Heart left ventricle (tissue), 13 donors: Measurements from ENCODE around the gene RFXANK.

Source experiments
- POLR2A ChIP-seq, 2 donors: fragments of 450-650 bp; IDR thresholded peaks; one replicate each; pipeline ENCODE4 v1.6.1; 2017; ENCODE audit warnings: antibody characterized with exemption in 2 of 2, mild to moderate bottlenecking in 2 of 2, moderate library complexity in 2 of 2
- TF ChIP-seq, protein P1 (sequence below), 12 donors: fragments of 200-600 bp; sonication (generic) in 4 of 12; IDR thresholded peaks; one replicate each; pipeline versions ENCODE4 v1.5.0 to v1.8.0; 2018 to 2022; ENCODE audit warnings: antibody characterized with exemption in 12 of 12, mild to moderate bottlenecking in 5 of 12
- donor health status: ischemic (EF 13 %, LVEDD 7.1; RV severe dilation, severe dysfunction).
- donor health status: DM: no; HTN: yes; CAD: no.
- donor health status: DM: no; HTN: no; CAD: no.
- donor health status: ischemic (EF 25% LVEDD 6.9; RV normal size, moderate dysfunction).
- donor health status: ischemic (EF 25% LVEDD 5.7; RV mildly dilated, moderate dysfunction).
- donor health status: ischemic (EF 35%, LVEDD 5.7; RV mildly dilated, moderate dysfunction).
- donor health status: nonischemic (EF 11% LVEDD 7.7; RV severe dilation, severe dysfunction).
- donor health status: DM: yes; HTN: yes; CAD: no.
- donor health status: PGD.
- donor health status: ischemic (EF 29% LVEDD 5.4; RV normal size, mild dysfunction).
- donor health status: nonischemic (EF 23%, LVEDD 6.1; RV moderate dilation, normal function).

- TF ChIP-seq, protein P1, sequence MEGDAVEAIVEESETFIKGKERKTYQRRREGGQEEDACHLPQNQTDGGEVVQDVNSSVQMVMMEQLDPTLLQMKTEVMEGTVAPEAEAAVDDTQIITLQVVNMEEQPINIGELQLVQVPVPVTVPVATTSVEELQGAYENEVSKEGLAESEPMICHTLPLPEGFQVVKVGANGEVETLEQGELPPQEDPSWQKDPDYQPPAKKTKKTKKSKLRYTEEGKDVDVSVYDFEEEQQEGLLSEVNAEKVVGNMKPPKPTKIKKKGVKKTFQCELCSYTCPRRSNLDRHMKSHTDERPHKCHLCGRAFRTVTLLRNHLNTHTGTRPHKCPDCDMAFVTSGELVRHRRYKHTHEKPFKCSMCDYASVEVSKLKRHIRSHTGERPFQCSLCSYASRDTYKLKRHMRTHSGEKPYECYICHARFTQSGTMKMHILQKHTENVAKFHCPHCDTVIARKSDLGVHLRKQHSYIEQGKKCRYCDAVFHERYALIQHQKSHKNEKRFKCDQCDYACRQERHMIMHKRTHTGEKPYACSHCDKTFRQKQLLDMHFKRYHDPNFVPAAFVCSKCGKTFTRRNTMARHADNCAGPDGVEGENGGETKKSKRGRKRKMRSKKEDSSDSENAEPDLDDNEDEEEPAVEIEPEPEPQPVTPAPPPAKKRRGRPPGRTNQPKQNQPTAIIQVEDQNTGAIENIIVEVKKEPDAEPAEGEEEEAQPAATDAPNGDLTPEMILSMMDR (IDR thresholded peaks at IDR 0.05): no peak
- no peak for TF ChIP-seq POLR2A (IDR thresholded peaks at IDR 0.05)
Observed at GRCh38 chr19:19142347-19142746, 49.7 kb upstream of the RFXANK start.
